Stimulated activated CD8-positive, alpha-beta memory T cell treated with anti-CD3 and anti-CD28 coated beads, Interleukin-4, amount 100 ng/mL, for 4 hours (primary cell): Measurements from ENCODE around the gene FSTL5.

ENCODE experiments used
- DNase-seq, 2 donors: peaks; one replicate each; pipeline ENCODE4 v3.0.0-alpha.2; 2020; ENCODE audit warnings: low read depth in 2 of 2, low spot score in 1 of 2

The FSTL5 gene

GRCh38 chr4:161466316-161466715 is 697.5 kb downstream of the FSTL5 start:
- no peak for DNase-seq

GRCh38 chr4:161463436-161463835 is 700.4 kb downstream of the FSTL5 start:
- no peak for DNase-seq

- no peak for DNase-seq
Measured at GRCh38 chr4:161457906-161458305, 705.9 kb downstream of the FSTL5 start.

GRCh38 chr4:161457311-161457710 is 706.5 kb downstream of the FSTL5 start:
- DNase-seq, result no peak

- no peak for DNase-seq
Measured at GRCh38 chr4:161454860-161455259, 708.9 kb downstream of the FSTL5 start.

GRCh38 chr4:161448550-161449180 is 715.1 kb downstream of the FSTL5 start:
- no peak for DNase-seq

GRCh38 chr4:161444626-161445025 is 719.2 kb downstream of the FSTL5 start:
- DNase-seq, result no peak

GRCh38 chr4:161442921-161443320 is 720.9 kb downstream of the FSTL5 start:
- DNase-seq, result no peak

GRCh38 chr4:161438096-161438495 is 725.7 kb downstream of the FSTL5 start:
- no peak for DNase-seq

- DNase-seq, result no peak
Measured at GRCh38 chr4:161428180-161428965, 735.4 kb downstream of the FSTL5 start.

- no peak for DNase-seq
Measured at GRCh38 chr4:161419822-161420221, 744.0 kb downstream of the FSTL5 start.

GRCh38 chr4:161411901-161412300 is 751.9 kb downstream of the FSTL5 start:
- no peak for DNase-seq

- no peak for DNase-seq
Measured at GRCh38 chr4:161404346-161405110, 759.3 kb downstream of the FSTL5 start.

- no peak for DNase-seq
Measured at GRCh38 chr4:161403781-161404180, 760.0 kb downstream of the FSTL5 start.

- DNase-seq, result no peak
Measured at GRCh38 chr4:161393602-161394001, 770.2 kb downstream of the FSTL5 start.

GRCh38 chr4:161382655-161383054 is 781.1 kb downstream of the FSTL5 start:
- DNase-seq, result no peak

GRCh38 chr4:161376275-161376674 is 787.5 kb downstream of the FSTL5 start:
- no peak for DNase-seq

GRCh38 chr4:161364681-161365080 is 799.1 kb downstream of the FSTL5 start:
- no peak for DNase-seq

GRCh38 chr4:161360982-161361381 is 802.8 kb downstream of the FSTL5 start:
- DNase-seq, result no peak

- no peak for DNase-seq
Measured at GRCh38 chr4:161359491-161359890, 804.3 kb downstream of the FSTL5 start.

GRCh38 chr4:161356351-161356750 is 807.4 kb downstream of the FSTL5 start:
- DNase-seq, result no peak

GRCh38 chr4:161350946-161351345 is 812.9 kb downstream of the FSTL5 start:
- DNase-seq, result no peak
